ENCODE measurements around the gene MSX1.

GRCh38 chr4:4849524-4850193, 9.8 kb upstream of the MSX1 start:
- TF ChIP-seq, protein P1, sequence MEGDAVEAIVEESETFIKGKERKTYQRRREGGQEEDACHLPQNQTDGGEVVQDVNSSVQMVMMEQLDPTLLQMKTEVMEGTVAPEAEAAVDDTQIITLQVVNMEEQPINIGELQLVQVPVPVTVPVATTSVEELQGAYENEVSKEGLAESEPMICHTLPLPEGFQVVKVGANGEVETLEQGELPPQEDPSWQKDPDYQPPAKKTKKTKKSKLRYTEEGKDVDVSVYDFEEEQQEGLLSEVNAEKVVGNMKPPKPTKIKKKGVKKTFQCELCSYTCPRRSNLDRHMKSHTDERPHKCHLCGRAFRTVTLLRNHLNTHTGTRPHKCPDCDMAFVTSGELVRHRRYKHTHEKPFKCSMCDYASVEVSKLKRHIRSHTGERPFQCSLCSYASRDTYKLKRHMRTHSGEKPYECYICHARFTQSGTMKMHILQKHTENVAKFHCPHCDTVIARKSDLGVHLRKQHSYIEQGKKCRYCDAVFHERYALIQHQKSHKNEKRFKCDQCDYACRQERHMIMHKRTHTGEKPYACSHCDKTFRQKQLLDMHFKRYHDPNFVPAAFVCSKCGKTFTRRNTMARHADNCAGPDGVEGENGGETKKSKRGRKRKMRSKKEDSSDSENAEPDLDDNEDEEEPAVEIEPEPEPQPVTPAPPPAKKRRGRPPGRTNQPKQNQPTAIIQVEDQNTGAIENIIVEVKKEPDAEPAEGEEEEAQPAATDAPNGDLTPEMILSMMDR (conservative IDR thresholded peaks at IDR 0.05; ENCODE audit: low read length): no peak
- no peak for TF ChIP-seq EZH2phosphoT487 (IDR thresholded peaks at IDR 0.05; ENCODE audit: borderline replicate concordance, low read depth, low read length)
